Measurements from ENCODE around the gene DCPS. TPM values are rescaled to one million over a fixed set of nuclear protein-coding genes. Genes with fewer than 3 reads are reported as not detected.

DCPS gene
- total RNA-seq, 1 experiment from 2014 or later = 34.8 TPM

DNA sequence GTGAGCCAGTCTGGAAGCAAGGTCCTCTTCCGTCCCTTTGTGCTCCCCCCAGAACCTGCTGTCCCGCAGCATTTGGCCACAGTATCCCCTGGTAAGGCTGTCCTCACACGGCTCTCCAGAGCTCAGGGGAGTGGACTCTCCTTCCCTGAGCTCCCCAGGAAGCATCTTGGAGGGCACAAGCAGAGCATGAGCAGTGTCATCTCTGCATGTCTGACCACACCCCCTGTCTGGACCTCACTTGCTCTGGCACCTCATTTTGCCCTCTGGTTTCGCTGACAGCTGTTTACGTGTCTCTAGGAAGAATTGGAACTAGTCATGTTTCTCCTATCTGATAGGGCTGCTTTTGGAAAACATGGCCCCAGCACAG is 15.5 kb downstream of the DCPS start:
- BruUV-seq (replicated peaks) = no TSS peak
- Histone ChIP-seq H3K27ac (ENCODE audit: low read length) (no peak overlapping the region), H3K4me3 (ENCODE audit: low read depth in 2 of 2, low read length in 2 of 2) (no peak overlapping the region)

DNA sequence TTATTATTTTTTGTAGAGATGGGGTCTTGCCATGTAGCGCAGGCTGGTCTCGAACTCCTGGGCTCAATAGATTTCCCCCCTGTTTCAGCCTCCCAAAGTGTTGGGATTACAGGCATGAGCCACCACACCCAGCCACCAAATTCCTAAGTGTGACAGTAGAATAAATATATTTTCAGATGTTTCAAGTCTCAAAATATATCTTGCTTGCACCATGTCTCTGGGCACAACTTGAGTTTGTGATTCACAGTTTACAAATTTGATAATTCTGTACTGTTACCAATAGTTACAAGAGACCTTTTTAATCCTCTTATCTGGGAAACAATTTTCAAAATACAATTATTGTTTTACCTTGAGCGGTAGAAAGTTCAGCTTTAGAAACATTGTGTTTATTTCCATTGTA is 19.1 kb downstream of the DCPS start:
- BruUV-seq (replicated peaks) = no TSS peak
- no peak overlapping the region for H3K4me3 ChIP-seq (ENCODE audit: low read depth in 2 of 2, low read length in 2 of 2)
- ATAC-seq (no peak), DNase-seq (ENCODE audit: low read depth, low spot score) (no peak)
- H3K27ac ChIP-seq (ENCODE audit: low read length) = no peak overlapping the region
- TF ChIP-seq TCF7L2 (IDR thresholded peaks at IDR 0.05; ENCODE audit: low read depth, low read length) (no peak), SIN3A (IDR thresholded peaks at IDR 0.05; ENCODE audit: borderline replicate concordance, insufficient read depth, low read depth, low read length) (no peak), POLR2AphosphoS5 (IDR thresholded peaks at IDR 0.05; ENCODE audit: low read depth, low read length) (no peak)
- TF ChIP-seq, protein P1, sequence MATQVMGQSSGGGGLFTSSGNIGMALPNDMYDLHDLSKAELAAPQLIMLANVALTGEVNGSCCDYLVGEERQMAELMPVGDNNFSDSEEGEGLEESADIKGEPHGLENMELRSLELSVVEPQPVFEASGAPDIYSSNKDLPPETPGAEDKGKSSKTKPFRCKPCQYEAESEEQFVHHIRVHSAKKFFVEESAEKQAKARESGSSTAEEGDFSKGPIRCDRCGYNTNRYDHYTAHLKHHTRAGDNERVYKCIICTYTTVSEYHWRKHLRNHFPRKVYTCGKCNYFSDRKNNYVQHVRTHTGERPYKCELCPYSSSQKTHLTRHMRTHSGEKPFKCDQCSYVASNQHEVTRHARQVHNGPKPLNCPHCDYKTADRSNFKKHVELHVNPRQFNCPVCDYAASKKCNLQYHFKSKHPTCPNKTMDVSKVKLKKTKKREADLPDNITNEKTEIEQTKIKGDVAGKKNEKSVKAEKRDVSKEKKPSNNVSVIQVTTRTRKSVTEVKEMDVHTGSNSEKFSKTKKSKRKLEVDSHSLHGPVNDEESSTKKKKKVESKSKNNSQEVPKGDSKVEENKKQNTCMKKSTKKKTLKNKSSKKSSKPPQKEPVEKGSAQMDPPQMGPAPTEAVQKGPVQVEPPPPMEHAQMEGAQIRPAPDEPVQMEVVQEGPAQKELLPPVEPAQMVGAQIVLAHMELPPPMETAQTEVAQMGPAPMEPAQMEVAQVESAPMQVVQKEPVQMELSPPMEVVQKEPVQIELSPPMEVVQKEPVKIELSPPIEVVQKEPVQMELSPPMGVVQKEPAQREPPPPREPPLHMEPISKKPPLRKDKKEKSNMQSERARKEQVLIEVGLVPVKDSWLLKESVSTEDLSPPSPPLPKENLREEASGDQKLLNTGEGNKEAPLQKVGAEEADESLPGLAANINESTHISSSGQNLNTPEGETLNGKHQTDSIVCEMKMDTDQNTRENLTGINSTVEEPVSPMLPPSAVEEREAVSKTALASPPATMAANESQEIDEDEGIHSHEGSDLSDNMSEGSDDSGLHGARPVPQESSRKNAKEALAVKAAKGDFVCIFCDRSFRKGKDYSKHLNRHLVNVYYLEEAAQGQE (IDR thresholded peaks at IDR 0.05; ENCODE audit: insufficient read depth in 1 of 2, low read depth in 2 of 2, low read length in 1 of 2) = no peak
- in situ Hi-C loops (cut with HindIII; ENCODE audit: low pct_unique_long_range_greater_than_20kb, low sequenced_read_pairs) = no loop called here
- ChIA-PET POLR2A (no interaction called here), CTCF (no interaction called here)
- H3K4me1 ChIP-seq (ENCODE audit: control insufficient read depth, insufficient read depth, low read length) = no peaks in the 10 kb centered on the region
- intact Hi-C loops (cut with micrococcal nuclease; ENCODE audit: unreplicated experiment) = no loop called here
- H3K9me3 ChIP-seq (ENCODE audit: control insufficient read depth, insufficient read depth, low read depth, low read length) = no peaks in the 10 kb centered on the region
- H3K36me3 ChIP-seq (ENCODE audit: control insufficient read depth, insufficient read depth, low read length) = no peaks in the 10 kb centered on the region
- no peaks in the 10 kb centered on the region for H3K27me3 ChIP-seq (ENCODE audit: control insufficient read depth, insufficient read depth, low read length)

More for the DNA sequence above, 15.5 kb downstream of the DCPS start:
- CTCF ChIA-PET = interaction anchor here (1.2 kb wide), 1 partner anchor 9 kb away, joined by 5 read pairs; no protein-coding TSS in a partner anchor
- DNase-seq (ENCODE audit: low read depth, low spot score) = no peak
- intact Hi-C loops (cut with micrococcal nuclease; ENCODE audit: unreplicated experiment) = loop anchor here (10.0 kb wide), 1 partner anchor 105 kb away; no protein-coding TSS in a partner anchor
- Histone ChIP-seq H3K36me3 (ENCODE audit: control insufficient read depth, insufficient read depth, low read length) (no peaks in the 10 kb centered on the region), H3K4me1 (ENCODE audit: control insufficient read depth, insufficient read depth, low read length) (no peaks in the 10 kb centered on the region), H3K9me3 (ENCODE audit: control insufficient read depth, insufficient read depth, low read depth, low read length) (no peaks in the 10 kb centered on the region), H3K27me3 (ENCODE audit: control insufficient read depth, insufficient read depth, low read length) (no peaks in the 10 kb centered on the region)
- POLR2A ChIA-PET = interaction anchor here (0.6 kb wide), 1 partner anchor 97 kb away, joined by 7 read pairs; no protein-coding TSS in a partner anchor
- no peak for ATAC-seq
- TF ChIP-seq POLR2AphosphoS5 (IDR thresholded peaks at IDR 0.05; ENCODE audit: low read depth, low read length) (no peak), TCF7L2 (IDR thresholded peaks at IDR 0.05; ENCODE audit: low read depth, low read length) (no peak), SIN3A (IDR thresholded peaks at IDR 0.05; ENCODE audit: borderline replicate concordance, insufficient read depth, low read depth, low read length) (no peak)
- TF ChIP-seq, protein P2, sequence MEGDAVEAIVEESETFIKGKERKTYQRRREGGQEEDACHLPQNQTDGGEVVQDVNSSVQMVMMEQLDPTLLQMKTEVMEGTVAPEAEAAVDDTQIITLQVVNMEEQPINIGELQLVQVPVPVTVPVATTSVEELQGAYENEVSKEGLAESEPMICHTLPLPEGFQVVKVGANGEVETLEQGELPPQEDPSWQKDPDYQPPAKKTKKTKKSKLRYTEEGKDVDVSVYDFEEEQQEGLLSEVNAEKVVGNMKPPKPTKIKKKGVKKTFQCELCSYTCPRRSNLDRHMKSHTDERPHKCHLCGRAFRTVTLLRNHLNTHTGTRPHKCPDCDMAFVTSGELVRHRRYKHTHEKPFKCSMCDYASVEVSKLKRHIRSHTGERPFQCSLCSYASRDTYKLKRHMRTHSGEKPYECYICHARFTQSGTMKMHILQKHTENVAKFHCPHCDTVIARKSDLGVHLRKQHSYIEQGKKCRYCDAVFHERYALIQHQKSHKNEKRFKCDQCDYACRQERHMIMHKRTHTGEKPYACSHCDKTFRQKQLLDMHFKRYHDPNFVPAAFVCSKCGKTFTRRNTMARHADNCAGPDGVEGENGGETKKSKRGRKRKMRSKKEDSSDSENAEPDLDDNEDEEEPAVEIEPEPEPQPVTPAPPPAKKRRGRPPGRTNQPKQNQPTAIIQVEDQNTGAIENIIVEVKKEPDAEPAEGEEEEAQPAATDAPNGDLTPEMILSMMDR (IDR thresholded peaks at IDR 0.05) = no peak
- TF ChIP-seq, protein P1 (IDR thresholded peaks at IDR 0.05; ENCODE audit: insufficient read depth in 1 of 2, low read depth in 2 of 2, low read length in 1 of 2) = no peak
- in situ Hi-C loops (cut with HindIII; ENCODE audit: low pct_unique_long_range_greater_than_20kb, low sequenced_read_pairs) = no loop called here
